NCI-H1694 (cell line): ENCODE results near the gene ZNF385C.

ENCODE experiments used
- DNase-seq: peaks from one replicate; lab custom pipeline; 2025; lab: John Stamatoyannopoulos, UW

Gene ZNF385C

DNA sequence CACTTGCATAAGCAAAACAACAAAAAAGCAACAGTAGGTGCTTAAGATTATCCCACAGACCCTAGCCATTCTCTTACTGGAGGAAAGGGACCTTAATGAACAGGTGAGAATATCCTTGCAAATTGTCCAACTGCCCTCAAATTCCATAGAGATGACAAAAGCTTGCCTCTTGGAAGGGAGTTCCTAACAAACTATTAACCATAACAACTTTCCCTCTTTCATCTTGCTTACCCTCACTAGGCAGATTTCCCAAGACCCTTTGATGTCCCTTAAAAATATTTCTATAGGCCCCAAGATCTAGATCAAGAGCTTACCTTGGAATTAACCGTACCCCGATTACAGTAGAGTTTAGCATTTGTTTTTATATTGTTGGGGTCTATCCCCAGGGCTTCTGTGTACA is 109.9 kb downstream of the ZNF385C start:
- DNase-seq, result no peak

DNA sequence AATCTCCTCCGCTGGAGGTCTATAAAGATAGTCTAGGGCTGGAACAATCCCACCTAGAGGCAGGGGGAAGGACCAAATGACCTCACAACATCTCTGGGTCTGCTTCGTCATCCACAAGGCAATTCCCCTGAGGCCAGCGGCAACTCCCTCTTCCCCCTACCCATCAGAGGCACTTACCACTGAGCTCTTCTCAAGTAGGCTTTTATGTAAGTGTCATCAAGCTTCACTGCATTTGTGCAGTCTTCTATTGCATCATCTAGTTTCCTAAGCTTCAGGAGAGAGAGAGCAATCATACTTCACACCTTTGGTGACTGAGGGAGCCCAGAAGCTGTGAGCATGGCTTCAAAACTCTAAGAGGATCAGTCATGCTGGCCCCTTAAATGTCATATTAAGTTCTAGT is 110.6 kb downstream of the ZNF385C start:
- no peak for DNase-seq

- DNase-seq, result no peak
Observed at GRCh38 chr17:41986634-41987033, 111.6 kb downstream of the ZNF385C start.

DNA sequence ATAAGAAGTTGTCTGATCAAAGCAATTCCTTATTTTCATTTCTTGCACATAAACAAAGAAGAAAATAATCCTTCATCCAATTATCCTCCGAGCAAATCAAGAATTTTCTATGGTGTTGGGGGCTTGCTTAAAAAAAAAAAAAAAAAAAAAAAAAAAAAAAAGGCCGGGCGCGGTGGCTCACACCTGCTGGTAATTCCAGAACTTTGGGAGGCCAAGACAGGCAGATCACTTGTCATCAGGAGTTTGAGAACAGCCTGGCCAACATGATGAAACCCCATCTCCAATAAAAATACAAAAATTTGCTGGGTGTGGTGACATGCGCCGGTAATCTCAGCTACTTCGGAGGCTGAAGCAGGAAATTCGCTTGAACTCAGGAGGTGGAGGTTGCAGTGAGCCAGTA is 112.4 kb downstream of the ZNF385C start:
- DNase-seq, result no peak

DNA sequence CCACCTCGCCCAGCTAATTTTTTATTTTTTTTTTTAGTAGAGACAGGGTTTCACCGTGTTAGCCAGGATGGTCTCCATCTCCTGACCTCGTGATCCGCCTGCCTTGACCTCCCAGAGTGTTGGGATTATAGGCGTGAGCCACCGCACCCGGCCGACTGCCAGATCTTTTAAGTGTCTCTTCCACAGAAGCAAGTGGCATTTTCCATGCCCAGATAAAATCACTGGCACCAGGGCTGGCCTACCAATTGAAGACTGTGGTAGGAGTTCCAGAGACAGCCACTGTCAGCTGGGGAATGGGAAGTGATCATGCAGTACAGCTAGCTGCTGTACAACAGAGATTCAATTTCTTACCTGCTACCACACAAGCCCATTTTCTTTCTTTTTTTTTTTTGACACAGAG is 113.8 kb downstream of the ZNF385C start:
- DNase-seq, result no peak

GRCh38 chr17:41982026-41982760 is 116.1 kb downstream of the ZNF385C start:
- DNase-seq, result no peak

GRCh38 chr17:41977991-41978390 is 120.3 kb downstream of the ZNF385C start:
- DNase-seq, result no peak

DNA sequence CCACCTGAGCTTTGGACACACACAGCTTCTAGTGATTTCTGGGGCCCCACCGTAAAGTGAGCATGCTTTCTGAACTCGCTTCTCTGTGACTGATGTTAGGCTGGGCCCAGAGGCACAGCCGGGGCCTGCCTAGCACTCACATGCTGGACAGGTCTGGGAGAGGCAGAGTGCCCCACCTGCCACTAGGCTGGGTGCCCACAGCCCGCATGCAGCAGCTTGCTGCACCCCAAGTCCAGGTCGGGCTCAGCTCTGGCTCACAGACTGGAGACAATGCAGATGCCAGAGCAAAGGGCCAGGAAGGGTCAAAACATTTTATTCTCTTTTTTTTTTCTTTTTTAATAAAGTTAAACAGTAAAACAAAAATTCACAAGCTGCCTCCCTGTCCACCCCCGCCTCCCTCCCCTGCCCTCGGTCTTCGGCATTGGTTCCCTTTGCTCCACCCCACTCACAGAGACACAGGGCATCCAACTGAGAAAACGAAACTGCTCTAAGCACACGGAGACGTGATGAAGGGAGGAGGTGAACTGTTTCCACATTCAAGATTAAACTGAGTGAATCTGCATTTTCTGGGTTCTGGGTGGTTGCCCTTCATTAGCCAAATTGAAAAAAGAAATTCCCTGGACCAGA is 122.0 kb downstream of the ZNF385C start:
- no peak for DNase-seq
